ENCODE measurements around the gene PICK1.

GRCh38 chr22:38009000-38009806, 48.0 kb upstream of the PICK1 start:
- TF ChIP-seq POLR2A (IDR thresholded peaks at IDR 0.05) = no peak
- TF ChIP-seq, protein P1, sequence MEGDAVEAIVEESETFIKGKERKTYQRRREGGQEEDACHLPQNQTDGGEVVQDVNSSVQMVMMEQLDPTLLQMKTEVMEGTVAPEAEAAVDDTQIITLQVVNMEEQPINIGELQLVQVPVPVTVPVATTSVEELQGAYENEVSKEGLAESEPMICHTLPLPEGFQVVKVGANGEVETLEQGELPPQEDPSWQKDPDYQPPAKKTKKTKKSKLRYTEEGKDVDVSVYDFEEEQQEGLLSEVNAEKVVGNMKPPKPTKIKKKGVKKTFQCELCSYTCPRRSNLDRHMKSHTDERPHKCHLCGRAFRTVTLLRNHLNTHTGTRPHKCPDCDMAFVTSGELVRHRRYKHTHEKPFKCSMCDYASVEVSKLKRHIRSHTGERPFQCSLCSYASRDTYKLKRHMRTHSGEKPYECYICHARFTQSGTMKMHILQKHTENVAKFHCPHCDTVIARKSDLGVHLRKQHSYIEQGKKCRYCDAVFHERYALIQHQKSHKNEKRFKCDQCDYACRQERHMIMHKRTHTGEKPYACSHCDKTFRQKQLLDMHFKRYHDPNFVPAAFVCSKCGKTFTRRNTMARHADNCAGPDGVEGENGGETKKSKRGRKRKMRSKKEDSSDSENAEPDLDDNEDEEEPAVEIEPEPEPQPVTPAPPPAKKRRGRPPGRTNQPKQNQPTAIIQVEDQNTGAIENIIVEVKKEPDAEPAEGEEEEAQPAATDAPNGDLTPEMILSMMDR (IDR thresholded peaks at IDR 0.05) = no peak
